GM12878 (cell line): ENCODE data around the gene ATP2B1. TPM values are rescaled to one million over a fixed set of nuclear protein-coding genes. Genes with fewer than 3 reads are reported as not detected.
"Not testable (repeated sequence)": the region's sequence is repeated elsewhere in the genome, so short reads cannot be mapped to it uniquely, and the experiment has no call there.

Experiments
- ATAC-seq: fragments of 200-7000 bp; cut with Tn5 transposase; 3 replicates; pipeline ENCODE4 v1.9.1; 2020; ENCODE audit warnings: mild to moderate bottlenecking, moderate library complexity
- BruUV-seq: library from RNA; stranded (reverse); fragments of 400-500 nt; replicated peaks from 2 replicates; lab custom pipeline; 2021; lab: Mats Ljungman, UMichigan
- CTCF ChIA-PET: fragments of 300-600 bp; sonication (Branson Sonifier 250); formaldehyde crosslinking; extraction: SDS; loops from one replicate; lab custom pipeline; 2021; ENCODE audit warnings: inconsistent platforms; lab: Yijun Ruan, JAX
- POLR2A ChIA-PET: fragments of 350-600 bp; formaldehyde crosslinking; extraction: SDS; loops from one replicate; lab custom pipeline; 2021; ENCODE audit warnings: inconsistent platforms; lab: Charles Lee
- RAD21 ChIA-PET: fragments of 300-600 bp; sonication (Branson Sonifier 250); formaldehyde crosslinking; loops from one replicate; lab custom pipeline; 2023; ENCODE audit warnings: antibody characterized with exemption; ENCODE audit not compliant: unreplicated experiment; lab: Charles Lee
- SMC1A ChIA-PET: fragments of 300-600 bp; sonication (Branson Sonifier 250); formaldehyde crosslinking; loops from one replicate; lab custom pipeline; 2023; ENCODE audit not compliant: unreplicated experiment, uncharacterized antibody; lab: Charles Lee
- DNase-seq: peaks from one replicate; pipeline ENCODE4 v3.0.0-alpha.2; 2011; ENCODE audit warnings: low read depth, low spot score
- FAIRE-seq: peaks from 3 replicates; lab custom pipeline; 2011; peaks lifted over from hg19 to GRCh38; lab: Jason Lieb, UNC
- H2AFZ ChIP-seq: 2 replicates; pipeline ENCODE4 v1.6.0; 2011; ENCODE audit warnings: low read depth, low read length, control low read depth; ENCODE audit not compliant: control insufficient read depth
- H3K27ac ChIP-seq: 2 replicates; pipeline ENCODE4 v1.5.1; 2011; ENCODE audit warnings: control low read depth; ENCODE audit not compliant: control insufficient read depth, insufficient read depth
- H3K27me3 ChIP-seq, 2 experiments: replicated peaks in 1 of 2; 2 replicates each; pipeline versions ENCODE4 v1.6.0 to v1.6.1; 2011; ENCODE audit warnings: low read length in 1 of 2; ENCODE audit not compliant: control insufficient read depth in 2 of 2, insufficient read depth in 2 of 2
- H3K36me3 ChIP-seq, 2 experiments: 2 replicates each; pipeline ENCODE4 v1.5.1; 2011; ENCODE audit warnings: low read length in 1 of 2; ENCODE audit not compliant: control insufficient read depth in 2 of 2, insufficient read depth in 2 of 2
- H3K4me1 ChIP-seq: 2 replicates; pipeline ENCODE4 v1.6.1; 2011; ENCODE audit warnings: mild to moderate bottlenecking, low read length, moderate library complexity, mixed read lengths; ENCODE audit not compliant: control insufficient read depth, insufficient read depth
- H3K4me2 ChIP-seq: 2 replicates; pipeline ENCODE4 v1.6.0; 2011; ENCODE audit warnings: control low read depth; ENCODE audit not compliant: control insufficient read depth, insufficient read depth
- H3K4me3 ChIP-seq: fragments of 200-600 bp; sonication (generic); 2 replicates; pipeline ENCODE4 v1.5.1; 2016
- H3K79me2 ChIP-seq: 2 replicates; pipeline ENCODE4 v1.6.0; 2011; ENCODE audit warnings: low read length; ENCODE audit not compliant: control insufficient read depth, insufficient read depth
- H3K9ac ChIP-seq: 2 replicates; pipeline ENCODE4 v1.8.0; 2011; ENCODE audit warnings: low read length, control low read depth, mixed read lengths; ENCODE audit not compliant: control insufficient read depth, insufficient read depth
- H3K9me3 ChIP-seq: replicated peaks from 3 replicates; pipeline ENCODE4 v1.5.1; 2011; ENCODE audit warnings: mild to moderate bottlenecking, low read length; ENCODE audit not compliant: control insufficient read depth, insufficient read depth
- H4K20me1 ChIP-seq: 2 replicates; pipeline ENCODE4 v1.6.0; 2011; ENCODE audit not compliant: control insufficient read depth, insufficient read depth
- ATF7 ChIP-seq: fragments of 450-650 bp; IDR thresholded peaks from 2 replicates; pipeline ENCODE4 v1.6.1; 2016; ENCODE audit warnings: low read depth, mild to moderate bottlenecking
- E2F8 ChIP-seq: fragments of 450-650 bp; IDR thresholded peaks from 2 replicates; pipeline ENCODE4 v1.6.1; 2018; ENCODE audit warnings: mild to moderate bottlenecking, low read depth, moderate library complexity; ENCODE audit not compliant: partially characterized antibody
- IKZF2 ChIP-seq, 2 experiments: fragments of 450-650 bp; IDR thresholded peaks; 2 replicates each; pipeline ENCODE4 v1.6.1; 2017; ENCODE audit warnings: mild to moderate bottlenecking in 2 of 2, moderate library complexity in 2 of 2
- MTA2 ChIP-seq: fragments of 450-650 bp; IDR thresholded peaks from 2 replicates; pipeline ENCODE4 v1.6.1; 2016; ENCODE audit warnings: low read depth, mild to moderate bottlenecking, moderate library complexity
- NFIC ChIP-seq: IDR thresholded peaks from 2 replicates; pipeline ENCODE4 v1.6.1; 2012; ENCODE audit warnings: low read depth, mild to moderate bottlenecking, inconsistent platforms, low read length, moderate library complexity
- NR2F1 ChIP-seq: fragments of 450-650 bp; conservative IDR thresholded peaks from 2 replicates; pipeline ENCODE4 v1.6.1; 2017; ENCODE audit warnings: mild to moderate bottlenecking
- RUNX3 ChIP-seq: IDR thresholded peaks from 2 replicates; pipeline ENCODE4 v1.6.1; 2012; ENCODE audit warnings: low read length, inconsistent platforms
- SMAD5 ChIP-seq: IDR thresholded peaks from 2 replicates; pipeline ENCODE4 v1.6.1; 2016; ENCODE audit warnings: antibody characterized with exemption, low read depth
- ZNF217 ChIP-seq: fragments of 450-650 bp; IDR thresholded peaks from 2 replicates; pipeline ENCODE4 v1.6.1; 2017; ENCODE audit warnings: antibody characterized with exemption, mild to moderate bottlenecking
- ZNF24 ChIP-seq: fragments of 450-650 bp; IDR thresholded peaks from 2 replicates; pipeline ENCODE4 v1.6.1; 2017; ENCODE audit warnings: antibody characterized with exemption, mild to moderate bottlenecking
- WGBS: methylation state at CpG from one replicate; pipeline ENCODE4 v1.1.6; 2016; ENCODE audit warnings: low lambda C conversion rate; ENCODE audit not compliant: insufficient replicate concordance, insufficient coverage; ENCODE audit errors: missing lambda C conversion rate; 5-methylcytosine and 5-hydroxymethylcytosine counted together
- in situ Hi-C: fragments of 300-500 bp; cut with MboI; formaldehyde crosslinking; loops from 9 replicates; pipeline ENCODE4 v1.14.3; 2018; ENCODE audit warnings: mixed read lengths
- intact Hi-C: fragments of 100-400 bp; cut with micrococcal nuclease; formaldehyde crosslinking; loops from one replicate; pipeline ENCODE4 v1.14.2; 2022; ENCODE audit not compliant: unreplicated experiment
- polyA plus RNA-seq, 11 experiments: library from polyadenylated mRNA; depleted of rRNA in 4 of 11; unstranded in 6 of 11; stranded (reverse) in 5 of 11; fragments of >200 nt; fragmentation: Nextera tagmentation in 4 of 11; fragmentation: Illumina TruSeq in 1 of 11; extraction: Ambion mirVana in 4 of 11; extraction: Trizol in 1 of 11; gene quantifications; 1 replicate in 1 of 11; 2 replicates in 10 of 11; pipeline versions ENCODE4 v1.2.1 to v1.2.3, GENCODE V29; 2011 to 2016; ENCODE audit warnings: inconsistent platforms in 2 of 11, missing spikeins in 2 of 11, low read depth in 1 of 11
- total RNA-seq, 4 experiments: library from RNA; depleted of rRNA in 3 of 4; stranded (reverse); fragments of >200 nt in 3 of 4; fragmentation: Illumina TruSeq in 1 of 4; extraction: Trizol in 1 of 4; gene quantifications; 2 replicates each; pipeline versions ENCODE4 v1.2.1 to v1.2.3, GENCODE V29; 2013 to 2021

The ATP2B1 gene
- total and polyA plus RNA-seq, 10 of the 15 experiments (the other 5 are each of a cell fraction or from before 2014, with no cell fraction given), result 15.9 to 67.8 (median 48.5) TPM

- TF ChIP-seq SMAD5 (0 out of 2 replicates have a peak, but pooled peaks have one; percentile 36), ATF7 (no peak), E2F8 (no peak)
- TF ChIP-seq, all 136 proteins: peak for 29
Observed at GRCh38 chr12:89708565-89709156, at the start of gene ATP2B1 (continued).

GRCh38 chr12:89757987-89758386 lies 49.3 kb upstream of the ATP2B1 start:
- H3K4me3 ChIP-seq, H3K27ac ChIP-seq, DNase-seq, H3K27me3 ChIP-seq, H3K9me3 ChIP-seq, H3K9ac ChIP-seq, H4K20me1 ChIP-seq, in situ Hi-C loops, H2AFZ ChIP-seq, FAIRE-seq, BruUV-seq, H3K4me2 ChIP-seq, H3K36me3 ChIP-seq, CTCF ChIA-PET, H3K79me2 ChIP-seq: not testable (repeated sequence)
- ChIA-PET POLR2A (interaction anchor here (2.2 kb wide), 1 partner anchor 48 kb away, joined by 14 read pairs; the partner anchor contains the start of gene ATP2B1), SMC1A (interaction anchor here (1.2 to 1.6 kb wide), 2 partner anchors 8 to 167 kb away, joined by 6 to 12 read pairs; no protein-coding TSS in a partner anchor), RAD21 (interaction anchor here (1.5 to 1.9 kb wide), 4 partner anchors 9 to 170 kb away, joined by 4 to 13 read pairs (median 8); no protein-coding TSS in a partner anchor)
- WGBS, result 100% methylated on average over 1 of the region's 1 CpG
- TF ChIP-seq NR2F1 (peak; percentile 62), ZNF24 (0 out of 2 replicates have a peak, but pooled peaks have one; percentile 55), ZNF217 (0 out of 2 replicates have a peak, but pooled peaks have one; percentile 27), RUNX3 (peak; percentile 59; the same call in 1 of the 2 replicates), ATF7 (peak; percentile 49), MTA2 (peak; percentile 81), IKZF2 (IDR thresholded peaks at IDR 0.05) (peak; percentile 40 to 50; a peak in 2 of 4 replicates), NFIC (0 out of 2 replicates have a peak, but pooled peaks have one; percentile 36)
- intact Hi-C loops, result loop anchor here (2.0 to 5.0 kb wide), 5 partner anchors 99 to 344 kb away; no protein-coding TSS in a partner anchor
- ATAC-seq, result peak; percentile 7
- H3K4me1 ChIP-seq, result peaks cover 36% of the 10 kb centered on the region
